Neural cell (in vitro differentiated cells): ENCODE results near the gene DUS2.

Experiments
- EP300 ChIP-seq: fragments of 450-650 bp; conservative IDR thresholded peaks from 2 replicates; pipeline ENCODE4 v1.6.1; 2014; ENCODE audit warnings: antibody characterized with exemption, mild to moderate bottlenecking, moderate library complexity; ENCODE audit not compliant: poor library complexity, severe bottlenecking
- EZH2 ChIP-seq: fragments of 200-600, 300-800 bp; shearing (Covaris generic), sonication (generic); IDR thresholded peaks from 2 replicates; pipeline ENCODE4 v1.6.1; 2014; ENCODE audit warnings: antibody characterized with exemption, low read length, borderline replicate concordance, mild to moderate bottlenecking; ENCODE audit not compliant: insufficient read depth, poor library complexity, severe bottlenecking
- POLR2AphosphoS5 ChIP-seq: IDR thresholded peaks from 2 replicates; pipeline ENCODE4 v1.6.1; 2012
- RAD21 ChIP-seq: fragments of 450-650 bp; conservative IDR thresholded peaks from 2 replicates; pipeline ENCODE4 v1.6.1; 2014; ENCODE audit warnings: antibody characterized with exemption, mild to moderate bottlenecking, moderate library complexity
- SMC3 ChIP-seq: fragments of 450-650 bp; conservative IDR thresholded peaks from 2 replicates; pipeline ENCODE4 v1.6.1; 2014; ENCODE audit warnings: antibody characterized with exemption, mild to moderate bottlenecking, moderate library complexity; ENCODE audit not compliant: poor library complexity
- TAF1 ChIP-seq: IDR thresholded peaks from 2 replicates; pipeline ENCODE4 v1.6.1; 2012; ENCODE audit warnings: low read depth
- TF ChIP-seq, protein P1 (sequence below): fragments of 450-650 bp; IDR thresholded peaks from 2 replicates; pipeline ENCODE4 v1.5.1; 2014; ENCODE audit warnings: antibody characterized with exemption, mild to moderate bottlenecking, moderate library complexity; ENCODE audit not compliant: poor library complexity, severe bottlenecking

- TF ChIP-seq SMC3: no peak
- no peak for TF ChIP-seq POLR2AphosphoS5
- TF ChIP-seq, protein P1, sequence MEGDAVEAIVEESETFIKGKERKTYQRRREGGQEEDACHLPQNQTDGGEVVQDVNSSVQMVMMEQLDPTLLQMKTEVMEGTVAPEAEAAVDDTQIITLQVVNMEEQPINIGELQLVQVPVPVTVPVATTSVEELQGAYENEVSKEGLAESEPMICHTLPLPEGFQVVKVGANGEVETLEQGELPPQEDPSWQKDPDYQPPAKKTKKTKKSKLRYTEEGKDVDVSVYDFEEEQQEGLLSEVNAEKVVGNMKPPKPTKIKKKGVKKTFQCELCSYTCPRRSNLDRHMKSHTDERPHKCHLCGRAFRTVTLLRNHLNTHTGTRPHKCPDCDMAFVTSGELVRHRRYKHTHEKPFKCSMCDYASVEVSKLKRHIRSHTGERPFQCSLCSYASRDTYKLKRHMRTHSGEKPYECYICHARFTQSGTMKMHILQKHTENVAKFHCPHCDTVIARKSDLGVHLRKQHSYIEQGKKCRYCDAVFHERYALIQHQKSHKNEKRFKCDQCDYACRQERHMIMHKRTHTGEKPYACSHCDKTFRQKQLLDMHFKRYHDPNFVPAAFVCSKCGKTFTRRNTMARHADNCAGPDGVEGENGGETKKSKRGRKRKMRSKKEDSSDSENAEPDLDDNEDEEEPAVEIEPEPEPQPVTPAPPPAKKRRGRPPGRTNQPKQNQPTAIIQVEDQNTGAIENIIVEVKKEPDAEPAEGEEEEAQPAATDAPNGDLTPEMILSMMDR: no peak
- no peak for TF ChIP-seq TAF1
- TF ChIP-seq RAD21: no peak
- TF ChIP-seq EP300: no peak
- no peak for TF ChIP-seq EZH2
Observed at GRCh38 chr16:68111379-68111778, 88.3 kb downstream of the DUS2 start.
